Activated CD8-positive, alpha-beta memory T cell treated with anti-CD3 and anti-CD28 coated beads for 36 hours (primary cell): ENCODE data around the gene KANK3. TPM values are rescaled to one million over a fixed set of nuclear protein-coding genes. Genes with fewer than 3 reads are reported as not detected.
"Not testable (repeated sequence)": the region's sequence is repeated elsewhere in the genome, so short reads cannot be mapped to it uniquely, and the experiment has no call there.

Experiments
- CTCF ChIA-PET: fragments of 350-600 bp; sonication (Branson Sonifier 250); formaldehyde crosslinking; loops from one replicate; lab custom pipeline; 2021; ENCODE audit warnings: antibody characterized with exemption; lab: Charles Lee
- POLR2A ChIA-PET: fragments of 350-600 bp; sonication (Branson Sonifier 250); formaldehyde crosslinking; loops from one replicate; lab custom pipeline; 2021; ENCODE audit warnings: antibody characterized with exemption; lab: Charles Lee
- total RNA-seq, 2 experiments: library from RNA; stranded (reverse); gene quantifications; one replicate each; pipeline ENCODE4 v1.2.3, GENCODE V29; 2021

The KANK3 gene
- 1 to 10 TPM; 1.0 TPM for total RNA-seq

DNA sequence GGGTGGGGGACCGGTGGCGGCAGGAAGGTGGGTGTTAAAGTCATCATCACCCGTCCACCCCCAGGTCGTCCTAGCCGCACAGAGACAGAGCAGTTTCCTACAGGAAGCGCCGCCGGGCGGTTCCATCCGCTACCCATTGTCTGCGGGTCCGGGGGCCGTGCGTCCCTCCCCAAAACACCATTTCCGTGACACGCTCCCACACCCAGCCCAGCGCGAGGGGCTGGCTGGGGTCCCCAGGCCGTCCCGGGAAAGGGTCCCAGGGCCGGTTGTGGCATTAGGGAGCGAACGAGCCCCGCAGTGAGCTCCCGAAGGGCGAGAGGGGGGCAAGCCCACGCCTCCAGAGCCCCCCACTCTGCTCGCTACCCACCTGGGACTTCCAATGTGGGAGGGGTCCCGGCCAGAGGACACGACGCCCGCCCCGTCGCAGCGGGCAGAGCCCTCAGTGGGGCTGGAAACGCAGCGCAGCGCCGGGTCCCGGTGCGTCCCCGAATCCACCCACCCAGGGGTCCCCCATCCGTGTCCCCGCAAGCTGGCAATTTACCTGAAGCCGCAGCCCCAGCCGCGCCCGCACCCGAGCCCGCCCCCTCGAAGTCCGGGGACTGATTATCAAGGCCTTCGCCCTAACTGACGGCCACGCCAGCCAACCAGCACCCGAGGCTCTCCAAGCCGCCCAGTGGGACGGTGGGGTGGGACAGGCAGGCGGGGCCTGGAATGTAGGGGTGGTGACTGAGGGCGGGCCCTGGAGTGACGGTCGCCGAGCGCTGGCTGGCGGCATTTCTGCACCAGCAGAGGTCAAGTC is at the start of gene KANK3:
Gene KANK3, minus strand, starts transcription at position 579 of the 799 bp plus-strand sequence. CDS start 5,434 bp downstream, outside the sequence.
- POLR2A ChIA-PET, result interaction anchor here (0.5 to 0.6 kb wide), 3 partner anchors 20 to 61 kb away, joined by 4 to 6 read pairs (median 6); no protein-coding TSS in a partner anchor
- CTCF ChIA-PET, result interaction anchor here (0.6 to 2.9 kb wide), 4 partner anchors 11 to 220 kb away, joined by 3 to 19 read pairs (median 3); no protein-coding TSS in a partner anchor

DNA sequence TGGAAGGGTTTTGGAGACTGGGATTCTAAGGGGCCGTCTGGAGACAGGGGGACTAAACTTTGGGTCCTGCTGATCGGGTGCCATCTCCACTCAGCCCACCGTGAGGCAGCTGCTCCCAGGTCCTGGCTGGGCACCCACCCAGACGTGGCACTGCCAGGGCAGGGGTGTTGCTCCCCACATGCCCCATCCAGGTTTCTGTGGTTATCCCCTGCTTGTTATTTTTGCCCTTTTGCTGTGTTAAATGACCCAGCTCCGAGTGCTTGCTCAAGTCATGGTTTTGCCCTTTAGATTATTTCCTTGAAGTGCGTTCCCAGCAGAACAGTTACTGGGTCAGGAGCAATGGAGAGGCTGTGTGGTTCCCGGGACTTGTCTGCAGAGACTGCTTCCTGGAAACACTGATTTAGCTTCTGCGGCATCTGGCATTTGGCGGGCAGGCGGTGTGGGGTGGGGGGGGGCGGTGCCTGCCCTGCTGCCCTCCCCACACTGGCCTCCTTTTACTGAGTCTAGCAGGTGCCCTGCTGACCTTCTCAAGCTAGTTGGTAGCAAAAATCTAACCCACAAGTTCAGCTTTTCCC is 49.0 kb upstream of the KANK3 start:
- ChIA-PET POLR2A (no interaction called here), CTCF (interaction anchor here (0.8 to 2.4 kb wide), 2 partner anchors 22 to 38 kb away, joined by 3 to 13 read pairs; no protein-coding TSS in a partner anchor)

DNA sequence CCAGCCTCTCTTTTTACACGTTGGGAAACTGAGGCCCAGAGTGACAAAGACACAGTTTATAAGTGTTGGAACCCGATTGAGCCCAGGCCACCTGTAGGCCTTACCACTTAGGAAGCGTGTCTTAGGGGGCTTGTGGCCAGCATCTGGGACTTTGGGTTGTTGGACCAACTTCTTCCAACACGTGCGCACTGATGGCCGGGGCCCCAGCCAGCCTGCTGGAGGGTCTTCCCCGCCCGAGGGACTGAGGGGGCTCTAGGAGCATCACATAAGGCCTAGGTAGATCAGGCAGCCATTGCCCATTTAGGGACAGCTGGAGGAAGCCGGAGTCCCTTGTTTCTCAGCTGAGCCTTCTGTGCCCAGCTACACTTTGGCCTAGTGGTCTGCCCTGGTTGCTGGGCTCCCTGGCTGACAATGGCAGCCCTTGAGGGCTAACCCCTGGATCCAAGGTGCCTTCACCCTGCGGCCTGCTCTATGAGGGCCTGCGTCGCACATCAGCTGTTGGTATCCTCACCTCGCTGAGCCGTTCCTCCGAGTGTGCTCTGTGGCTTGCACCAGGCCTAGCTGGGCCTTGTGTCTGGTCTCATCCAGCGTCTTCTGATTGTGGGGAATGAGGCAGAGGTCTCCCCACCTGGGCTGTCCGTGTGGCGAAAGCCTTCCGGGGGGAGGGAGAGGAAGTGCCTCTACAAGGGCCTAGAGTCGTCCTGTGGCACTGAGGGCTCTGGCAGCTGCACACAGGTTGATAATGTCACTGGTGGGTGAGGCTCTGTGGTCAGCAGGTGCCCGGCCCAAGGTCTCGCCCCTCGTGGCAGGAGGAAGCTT is 48.3 kb upstream of the KANK3 start:
- CTCF ChIA-PET, result interaction anchor here (0.6 to 2.4 kb wide), 3 partner anchors 22 to 37 kb away, joined by 3 to 13 read pairs (median 4); partner anchors contain the start of gene MARCHF2
- POLR2A ChIA-PET, result interaction anchor here (0.5 to 1.7 kb wide), 3 partner anchors 47 to 122 kb away, joined by 3 to 5 read pairs (median 4); partner anchors contain the start of gene ZNF414

DNA sequence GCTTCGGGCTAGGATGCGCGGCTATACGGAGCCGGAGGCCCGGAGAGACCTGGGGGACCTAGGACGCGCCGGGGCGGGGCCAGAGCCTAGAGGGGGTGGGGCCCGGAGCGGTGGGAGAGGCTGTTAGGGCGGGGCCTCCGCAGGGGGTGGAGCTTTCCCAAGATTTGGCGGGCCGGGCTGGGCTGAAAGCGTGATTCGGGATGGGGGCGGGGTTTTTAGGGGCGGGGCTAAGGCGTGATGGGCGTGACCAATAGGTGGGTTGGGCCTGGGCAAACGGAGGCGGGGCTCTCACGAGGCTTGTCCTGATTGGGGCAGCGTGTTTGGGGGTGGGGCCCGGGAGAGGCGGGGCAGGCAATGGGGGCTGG is 47.5 kb upstream of the KANK3 start:
- ChIA-PET CTCF (interaction anchor here (0.6 to 2.4 kb wide), 3 partner anchors 22 to 37 kb away, joined by 3 to 13 read pairs (median 4); partner anchors contain the start of gene MARCHF2), POLR2A (interaction anchor here (0.5 to 1.7 kb wide), 5 partner anchors 28 to 123 kb away, joined by 3 to 6 read pairs (median 4); partner anchors contain the start of gene ZNF414)

DNA sequence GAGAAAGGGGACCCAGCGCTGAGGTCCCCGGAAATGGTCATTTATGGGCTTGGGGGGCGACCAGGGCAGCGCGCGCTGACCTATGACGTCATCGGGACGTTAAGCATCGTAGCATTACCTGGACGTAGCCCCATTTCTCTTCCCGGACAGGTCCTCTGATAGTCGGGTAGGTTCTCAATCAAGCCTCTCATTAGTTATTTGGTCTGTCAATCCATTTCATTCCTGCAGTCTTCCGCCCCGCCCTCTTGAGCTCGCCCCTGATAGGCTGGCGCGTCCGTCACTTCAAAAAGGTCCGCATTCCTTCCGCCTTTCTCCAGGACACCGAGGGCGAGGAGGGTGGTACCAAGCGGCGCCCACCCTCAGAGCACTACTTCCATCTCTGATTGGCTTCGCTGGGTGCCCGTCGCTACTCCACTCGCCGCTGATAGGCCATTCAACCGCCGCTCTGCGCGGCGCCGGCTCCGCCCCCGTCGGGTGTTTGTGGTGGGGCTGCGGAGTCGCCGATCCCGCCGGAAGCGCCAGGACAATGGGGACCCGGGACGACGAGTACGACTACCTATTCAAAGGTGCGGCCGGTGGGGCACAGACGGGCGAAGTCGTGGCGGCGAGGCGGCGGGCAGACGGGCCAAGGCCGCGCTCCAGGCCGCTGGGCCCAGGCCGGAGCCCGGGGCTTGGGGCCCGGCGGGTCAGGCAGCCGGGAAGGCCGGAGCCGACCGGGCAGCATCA is 47.0 kb upstream of the KANK3 start, which contains the start of gene RAB11B:
Gene RAB11B, plus strand, starts transcription at position 470 of the 726 bp plus-strand sequence. Its CDS starts 57 bp downstream, at position 527.
- CTCF ChIA-PET, result interaction anchor here (1.5 kb wide), 1 partner anchor 23 kb away, joined by 4 read pairs; the partner anchor contains the start of gene MARCHF2
- POLR2A ChIA-PET, result interaction anchor here (0.6 to 1.7 kb wide), 4 partner anchors 27 to 124 kb away, joined by 4 to 6 read pairs (median 4); partner anchors contain the start of gene ZNF414

DNA sequence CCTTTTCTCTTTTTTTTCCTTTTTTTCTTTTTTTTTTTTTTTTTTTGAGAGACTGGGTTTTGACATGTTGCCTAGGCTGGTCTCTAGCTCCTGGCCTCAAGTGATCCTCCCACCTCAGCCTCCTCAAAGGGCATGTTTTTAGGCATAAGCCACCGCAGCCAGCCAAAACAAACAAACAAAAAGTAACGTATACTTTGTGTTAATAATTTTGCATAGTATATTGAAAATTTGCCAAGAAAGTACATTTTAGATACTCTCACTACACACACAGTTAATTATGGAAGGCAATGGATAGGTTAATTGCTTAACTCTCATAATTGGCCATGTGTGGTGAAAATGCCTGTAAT is 45.5 kb upstream of the KANK3 start:
- CTCF ChIA-PET, result interaction anchor here (1.0 kb wide), 1 partner anchor 190 kb away, joined by 3 read pairs; no protein-coding TSS in a partner anchor
- POLR2A ChIA-PET, result no interaction called here

DNA sequence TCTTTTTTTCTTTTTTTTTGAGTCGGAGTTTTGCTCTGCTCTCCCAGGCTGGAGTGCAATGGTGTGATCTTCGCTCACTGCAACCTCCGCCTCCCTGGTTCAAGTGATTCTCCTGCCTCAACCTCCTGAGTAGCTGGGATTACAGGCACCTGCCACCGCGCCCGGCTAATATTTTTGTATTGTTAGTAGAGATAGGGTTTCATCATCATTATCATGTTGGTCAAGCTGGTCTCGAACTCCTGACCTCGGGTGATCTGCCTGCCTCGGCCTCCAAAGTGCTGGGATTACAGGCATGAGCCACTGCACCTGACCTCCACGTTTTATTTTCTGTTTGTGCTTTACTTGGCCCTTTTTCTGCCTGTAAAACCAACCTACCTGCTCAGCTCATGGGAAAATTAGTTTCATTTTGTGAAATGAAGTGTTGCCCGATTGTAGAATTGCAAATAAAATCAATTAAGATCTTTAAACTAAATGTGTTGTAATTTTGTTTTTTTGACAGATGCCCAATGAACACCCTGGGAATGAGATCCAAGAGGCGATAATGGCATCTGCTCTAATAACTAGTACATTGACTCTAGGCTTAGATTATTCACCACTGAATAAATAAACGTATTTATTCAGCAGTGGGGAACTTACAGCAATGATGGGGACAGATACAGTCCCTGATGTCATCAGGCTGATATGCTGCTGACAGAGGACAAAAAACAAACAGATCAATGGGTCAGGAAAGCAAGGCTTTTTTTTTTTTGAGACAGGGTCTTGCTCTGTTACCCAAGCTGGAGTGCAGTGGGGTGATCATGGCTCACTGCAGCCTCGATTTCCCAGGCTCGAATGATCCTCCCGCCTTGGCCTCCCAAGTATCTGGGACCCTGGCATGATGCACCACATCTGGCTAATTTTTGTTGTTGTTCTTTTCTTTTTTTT is 44.9 kb upstream of the KANK3 start:
- ChIA-PET POLR2A (no interaction called here), CTCF (interaction anchor here (0.6 to 1.0 kb wide), 2 partner anchors 190 to 711 kb away, joined by 3 read pairs; no protein-coding TSS in a partner anchor)

DNA sequence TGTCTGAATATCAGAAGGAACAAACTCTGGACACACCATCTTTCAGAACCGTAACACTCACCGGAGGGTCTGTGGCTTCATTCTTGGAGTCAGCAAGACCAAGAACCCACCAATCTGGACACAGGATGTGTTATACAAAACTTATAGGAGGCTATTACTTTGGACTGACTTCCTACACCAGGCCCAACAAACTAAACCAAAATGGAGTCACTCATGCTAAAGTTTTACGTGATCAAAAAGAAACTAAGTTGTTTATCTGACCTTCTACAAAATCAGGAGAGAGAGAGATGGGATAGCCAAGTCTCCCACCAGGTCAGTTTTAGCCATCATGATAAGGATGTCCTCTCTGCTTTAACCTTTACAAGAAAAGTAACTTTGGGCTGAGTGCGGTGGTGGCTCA is 43.9 kb upstream of the KANK3 start:
- ChIA-PET CTCF (interaction anchor here (0.6 kb wide), 1 partner anchor 712 kb away, joined by 3 read pairs; no protein-coding TSS in a partner anchor), POLR2A (no interaction called here)

DNA sequence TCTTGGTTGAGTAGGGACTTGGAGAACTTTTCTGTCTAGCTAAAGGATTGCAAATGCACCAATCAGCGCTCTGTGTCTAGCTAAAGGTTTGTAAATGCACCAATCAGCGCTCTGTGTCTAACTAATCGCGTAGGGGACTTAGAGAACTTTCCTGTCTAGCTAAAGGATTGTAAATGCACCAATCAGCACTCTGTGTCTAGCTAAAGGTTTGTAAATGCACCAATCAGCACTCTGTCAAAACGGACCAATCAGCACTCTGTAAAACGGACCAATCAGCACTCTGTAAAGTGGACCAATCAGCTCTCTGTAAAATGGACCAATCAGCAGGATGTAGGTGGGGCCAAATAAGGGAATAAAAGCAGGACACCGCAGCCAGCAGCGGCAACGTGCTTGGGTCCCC is 43.4 kb upstream of the KANK3 start:
- CTCF ChIA-PET, result interaction anchor here (0.6 kb wide), 1 partner anchor 31 kb away, joined by 3 read pairs; no protein-coding TSS in a partner anchor
- POLR2A ChIA-PET, result not testable (repeated sequence)

DNA sequence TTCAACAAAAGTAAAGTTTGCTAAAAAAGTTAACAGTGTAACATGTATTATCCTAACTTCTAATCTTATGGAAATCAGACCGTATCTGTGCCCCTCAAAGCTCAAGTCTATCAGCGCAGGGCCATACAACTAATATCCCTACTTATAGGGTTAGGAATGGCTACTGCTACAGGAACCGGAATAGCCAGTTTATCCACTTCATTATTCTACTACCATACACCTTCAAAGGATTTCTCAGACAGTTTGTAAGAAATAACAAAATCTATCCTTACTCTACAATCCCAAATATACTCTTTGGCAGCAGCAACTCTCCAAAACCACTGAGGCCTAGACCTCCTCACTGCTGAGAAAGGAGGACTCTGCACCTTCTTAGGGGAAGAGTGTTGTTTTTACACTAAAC is 42.5 kb upstream of the KANK3 start:
- POLR2A ChIA-PET, CTCF ChIA-PET: not testable (repeated sequence)

DNA sequence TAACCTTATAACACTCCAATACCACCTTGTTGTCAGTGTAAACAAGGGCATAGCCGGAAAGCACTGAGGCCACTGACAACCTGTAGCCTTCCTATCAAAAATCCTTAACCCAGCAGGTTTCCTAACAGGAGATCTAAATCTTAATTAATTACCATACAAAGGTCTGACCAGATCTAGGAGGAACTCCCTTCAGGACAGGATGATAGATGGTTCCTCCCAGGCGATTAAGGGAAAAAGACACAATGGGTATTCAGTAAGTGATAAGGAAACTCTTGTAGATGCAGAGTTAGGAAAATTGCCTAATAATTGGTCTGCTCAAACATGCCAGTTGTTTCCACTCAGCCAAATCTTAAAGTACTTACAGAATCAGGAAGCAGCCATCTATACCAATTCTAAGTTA is 42.0 kb upstream of the KANK3 start:
- POLR2A ChIA-PET, CTCF ChIA-PET: not testable (repeated sequence)

DNA sequence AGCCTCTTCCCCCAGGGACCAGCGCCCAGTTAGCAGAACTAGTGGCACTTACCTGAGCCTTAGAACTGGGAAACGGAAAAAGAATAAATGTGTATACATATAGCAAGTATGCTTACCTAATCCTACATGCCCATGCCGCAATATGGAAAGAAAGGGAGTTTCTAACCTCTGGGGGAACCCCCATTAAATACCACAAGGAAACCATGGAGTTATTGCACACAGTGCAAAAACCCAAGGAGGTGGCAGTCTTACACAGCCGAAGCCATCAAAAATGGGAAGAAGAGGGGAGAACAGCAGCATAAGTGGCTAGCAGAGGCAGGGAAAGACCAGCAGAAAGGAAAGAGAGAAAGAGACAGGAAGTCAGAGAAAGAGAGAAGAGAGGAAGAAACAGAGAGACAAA is 41.5 kb upstream of the KANK3 start:
- CTCF ChIA-PET, POLR2A ChIA-PET: not testable (repeated sequence)

DNA sequence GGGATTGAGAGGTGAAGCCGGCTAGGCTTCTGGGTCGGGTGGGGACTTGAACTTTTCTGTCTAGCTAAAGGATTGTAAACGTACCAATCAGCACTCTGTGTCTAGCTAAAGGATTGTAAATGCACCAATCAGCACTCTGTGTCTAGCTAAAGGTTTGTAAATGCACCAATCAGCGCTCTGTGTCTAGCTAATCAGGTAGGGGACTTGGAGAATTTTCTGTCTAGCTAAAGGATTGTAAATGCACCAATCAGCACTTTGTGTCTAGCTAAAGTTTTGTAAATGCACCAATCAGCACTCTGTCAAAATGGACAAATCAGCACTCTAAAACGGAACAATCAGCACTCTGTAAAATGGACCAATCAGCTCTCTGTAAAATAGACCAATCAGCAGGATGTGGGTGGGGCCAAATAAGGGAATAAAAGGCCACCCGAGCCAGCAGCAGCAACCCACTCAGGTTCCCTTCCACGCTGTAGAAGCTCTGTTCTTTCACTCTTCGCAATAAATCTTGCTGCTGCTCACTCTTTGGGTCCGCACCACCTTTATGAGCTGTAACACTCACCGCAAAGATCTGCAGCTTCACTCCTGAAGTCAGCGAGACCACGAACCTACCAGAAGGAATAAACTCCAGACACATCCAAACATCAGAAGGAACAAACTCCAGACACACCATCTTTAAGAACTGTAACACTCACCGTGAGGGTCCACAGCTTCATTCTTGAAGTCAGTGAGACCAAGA is 36.3 kb upstream of the KANK3 start:
- CTCF ChIA-PET, result interaction anchor here (1.1 to 1.6 kb wide), 2 partner anchors 16 to 31 kb away, joined by 3 to 4 read pairs; partner anchors contain the start of gene ANGPTL4
- POLR2A ChIA-PET, result not testable (repeated sequence)

DNA sequence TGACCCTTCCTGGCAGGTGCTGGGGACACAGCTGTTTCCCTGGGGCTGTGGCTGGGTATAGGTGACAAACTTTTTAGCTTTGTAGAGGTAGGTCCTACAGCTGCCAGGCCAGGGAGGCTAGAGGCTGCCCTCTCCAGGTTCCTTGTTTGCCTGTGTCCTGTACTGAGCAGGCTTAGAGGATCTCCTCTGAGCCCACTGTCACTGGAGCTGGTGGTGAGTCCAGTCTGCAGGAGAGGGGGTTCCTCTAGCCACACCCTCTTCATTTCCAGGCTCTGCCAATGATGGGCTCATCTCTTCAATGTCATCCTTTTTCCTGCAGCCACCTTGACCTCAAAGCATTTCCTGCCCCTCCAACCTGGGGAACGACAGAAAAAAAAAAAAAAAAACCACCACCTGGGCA is 34.5 kb upstream of the KANK3 start:
- ChIA-PET POLR2A (no interaction called here), CTCF (interaction anchor here (0.6 to 1.6 kb wide), 3 partner anchors 24 to 255 kb away, joined by 3 to 6 read pairs (median 4); no protein-coding TSS in a partner anchor)

DNA sequence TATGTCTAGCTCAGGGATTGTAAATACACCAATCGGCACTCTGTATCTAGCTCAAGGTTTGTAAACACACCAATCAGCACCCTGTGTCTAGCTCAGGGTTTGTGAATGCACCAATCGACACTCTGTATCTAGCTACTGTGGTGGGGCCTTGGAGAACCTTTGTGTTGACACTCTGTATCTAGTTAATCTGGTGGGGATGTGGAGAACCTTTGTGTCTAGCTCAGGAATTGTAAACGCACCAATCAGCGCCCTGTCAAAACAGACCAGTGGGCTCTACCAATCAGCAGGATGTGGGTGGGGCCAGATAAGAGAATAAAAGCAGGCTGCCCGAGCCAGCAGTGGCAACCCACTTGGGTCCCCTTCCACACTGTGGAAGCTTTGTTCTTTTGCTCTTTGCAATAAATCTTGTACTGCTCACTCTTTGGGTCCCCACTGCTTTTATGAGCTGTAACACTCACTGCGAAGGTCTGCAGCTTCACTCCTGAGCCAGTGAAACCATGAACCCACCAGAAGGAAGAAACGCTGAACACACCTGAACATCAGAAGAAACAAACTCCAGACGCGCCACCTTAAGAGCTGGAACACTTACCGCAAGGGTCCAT is 33.4 kb upstream of the KANK3 start:
- POLR2A ChIA-PET, result interaction anchor here (0.6 kb wide), 1 partner anchor 47 kb away, joined by 3 read pairs; no protein-coding TSS in a partner anchor
- CTCF ChIA-PET, result interaction anchor here (1.2 kb wide), 1 partner anchor 23 kb away, joined by 6 read pairs; no protein-coding TSS in a partner anchor

DNA sequence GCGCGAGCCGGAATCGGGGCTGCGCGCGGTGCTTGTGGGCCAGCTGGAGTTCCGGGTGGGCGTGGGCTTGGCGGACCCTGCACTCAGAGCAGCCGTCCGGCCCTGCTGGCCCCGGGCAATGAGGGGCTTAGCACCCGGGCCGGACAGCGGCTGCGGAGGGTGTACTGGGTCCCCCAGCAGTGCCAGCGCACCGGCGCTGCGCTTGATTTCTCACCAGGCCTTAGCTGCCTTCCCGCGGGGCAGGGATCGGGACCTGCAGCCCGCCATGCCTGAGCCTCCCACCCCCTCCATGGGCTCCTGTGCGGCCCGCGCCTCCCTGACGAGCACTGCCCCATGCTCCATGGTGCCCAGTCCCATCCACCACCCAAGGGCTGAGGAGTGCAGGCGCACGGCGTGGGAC is 32.7 kb upstream of the KANK3 start:
- POLR2A ChIA-PET, CTCF ChIA-PET: not testable (repeated sequence)
